SU-DHL-6 (cell line): ENCODE measurements around the gene MRPS34.

Experiments used
- H2AFZ ChIP-seq: fragments of 200-600 bp; sonication (generic); 2 replicates; pipeline ENCODE4 v1.6.1; 2014; ENCODE audit warnings: low read depth, mild to moderate bottlenecking, moderate library complexity, mixed read lengths, antibody characterized with exemption, low read length; ENCODE audit not compliant: severe bottlenecking
- H3F3A ChIP-seq: fragments of 200-600 bp; shearing (Covaris generic); 2 replicates; pipeline ENCODE4 v1.6.0; 2016; ENCODE audit warnings: antibody characterized with exemption, mild to moderate bottlenecking; ENCODE audit not compliant: insufficient read depth
- H3K27ac ChIP-seq: fragments of 200-600 bp; sonication (generic); 2 replicates; pipeline ENCODE4 v1.5.1; 2016; ENCODE audit warnings: low read depth, mild to moderate bottlenecking, low read length, moderate library complexity, mixed read lengths
- H3K27me3 ChIP-seq: fragments of 200-600 bp; sonication (generic), shearing (Covaris generic); 2 replicates; pipeline ENCODE4 v1.6.0; 2014; ENCODE audit warnings: mild to moderate bottlenecking, low read length
- H3K36me3 ChIP-seq: fragments of 200-600 bp; sonication (generic); 2 replicates; pipeline ENCODE4 v1.6.1; 2014; ENCODE audit warnings: mild to moderate bottlenecking, low read length, mixed read lengths
- H3K4me2 ChIP-seq: fragments of 300-600, 200-600 bp; shearing (Covaris generic), sonication (generic); 2 replicates; pipeline ENCODE4 v1.6.0; 2014; ENCODE audit warnings: low read length, low read depth, mild to moderate bottlenecking; ENCODE audit not compliant: poor library complexity, severe bottlenecking
- H3K4me3 ChIP-seq: fragments of 200-600 bp; sonication (generic); 2 replicates; pipeline ENCODE4 v1.5.1; 2014; ENCODE audit warnings: antibody characterized with exemption, low read length, mild to moderate bottlenecking, mixed read lengths; ENCODE audit not compliant: insufficient read depth, poor library complexity, severe bottlenecking
- H3K79me2 ChIP-seq: fragments of 200-600 bp; sonication (generic); 2 replicates; pipeline ENCODE4 v1.6.1; 2014; ENCODE audit warnings: mild to moderate bottlenecking, low read length, moderate library complexity; ENCODE audit not compliant: insufficient read depth
- H3K9ac ChIP-seq: fragments of 200-600 bp; sonication (generic); 2 replicates; pipeline ENCODE4 v1.7.0; 2014; ENCODE audit warnings: mild to moderate bottlenecking, low read length
- H3K9me2 ChIP-seq: fragments of 200-600 bp; sonication (generic); replicated peaks from 2 replicates; pipeline ENCODE4 v1.6.1; 2014; ENCODE audit warnings: low read length; ENCODE audit not compliant: insufficient read depth
- H3K9me3 ChIP-seq: fragments of 200-600 bp; sonication (generic); 2 replicates; pipeline ENCODE4 v1.6.1; 2014; ENCODE audit warnings: low read length, mixed read lengths; ENCODE audit not compliant: insufficient read depth
- H4K20me1 ChIP-seq: fragments of 200-600 bp; sonication (generic); 2 replicates; pipeline ENCODE4 v1.6.1; 2014; ENCODE audit warnings: low read depth, mild to moderate bottlenecking, antibody characterized with exemption, low read length, moderate library complexity, mixed read lengths
- CTCF ChIP-seq: fragments of 200-600 bp; sonication (generic); IDR thresholded peaks from one replicate; pipeline ENCODE4 v1.5.1; 2017; ENCODE audit warnings: antibody characterized with exemption, mild to moderate bottlenecking, low read length, moderate library complexity; ENCODE audit not compliant: insufficient read depth, poor library complexity, severe bottlenecking
- EZH2phosphoT487 ChIP-seq: fragments of 200-600 bp; sonication (generic), shearing (Covaris generic); conservative IDR thresholded peaks from 2 replicates; pipeline ENCODE4 v1.6.1; 2018; ENCODE audit warnings: mild to moderate bottlenecking, antibody characterized with exemption, low read length, moderate library complexity, mixed read lengths

MRPS34 gene

GRCh38 chr16:1810536-1810935 lies 37.6 kb upstream of the MRPS34 start:
- Histone ChIP-seq H3K27me3 (no peaks in the 10 kb centered on the region), H2AFZ (no peak overlapping the region), H3K4me3 (no peak overlapping the region), H3K4me2 (no peak overlapping the region), H4K20me1 (no peaks in the 10 kb centered on the region), H3K9me3 (no peaks in the 10 kb centered on the region), H3K36me3 (no peaks in the 10 kb centered on the region), H3K9me2 (no peaks in the 10 kb centered on the region), H3K27ac (no peak overlapping the region), H3F3A (no peaks in the 10 kb centered on the region), H3K79me2 (no peaks in the 10 kb centered on the region), H3K9ac (no peak overlapping the region)
- TF ChIP-seq EZH2phosphoT487 (no peak), CTCF (no peak)

GRCh38 chr16:1810106-1810505 lies 37.2 kb upstream of the MRPS34 start:
- Histone ChIP-seq H4K20me1 (no peaks in the 10 kb centered on the region), H3K4me2 (no peak overlapping the region), H3K9ac (no peak overlapping the region), H3K9me2 (no peaks in the 10 kb centered on the region), H3F3A (no peaks in the 10 kb centered on the region), H3K36me3 (no peaks in the 10 kb centered on the region), H3K27ac (no peak overlapping the region), H2AFZ (no peak overlapping the region), H3K9me3 (no peaks in the 10 kb centered on the region), H3K4me3 (no peak overlapping the region), H3K79me2 (no peaks in the 10 kb centered on the region), H3K27me3 (no peaks in the 10 kb centered on the region)
- TF ChIP-seq EZH2phosphoT487 (no peak), CTCF (no peak)

- Histone ChIP-seq H3K9me3 (no peaks in the 10 kb centered on the region), H3K4me3 (no peak overlapping the region), H4K20me1 (no peaks in the 10 kb centered on the region), H3K27ac (no peak overlapping the region), H3K9me2 (no peaks in the 10 kb centered on the region), H3K9ac (no peak overlapping the region), H2AFZ (no peak overlapping the region), H3F3A (no peaks in the 10 kb centered on the region), H3K27me3 (no peaks in the 10 kb centered on the region), H3K36me3 (no peaks in the 10 kb centered on the region), H3K4me2 (no peak overlapping the region), H3K79me2 (no peaks in the 10 kb centered on the region)
- no peak for TF ChIP-seq CTCF
- no peak for TF ChIP-seq EZH2phosphoT487
These were observed 36.4 kb upstream of the MRPS34 start for GRCh38 chr16:1809281-1809801.
